OCI-LY7 (cell line): ENCODE results near the gene RSBN1.

ENCODE experiments used
- EZH2phosphoT487 ChIP-seq: fragments of 200-600 bp; sonication (generic); IDR thresholded peaks from 2 replicates; pipeline ENCODE4 v1.6.1; 2018; ENCODE audit warnings: low read depth, borderline replicate concordance, mild to moderate bottlenecking, mixed run types, antibody characterized with exemption, low read length, moderate library complexity, mixed read lengths
- TF ChIP-seq, protein P1 (sequence below): fragments of 200-600 bp; sonication (generic); conservative IDR thresholded peaks from 2 replicates; pipeline ENCODE4 v1.5.1; 2014; ENCODE audit warnings: mild to moderate bottlenecking, antibody characterized with exemption, low read length, moderate library complexity, mixed read lengths

GRCh38 chr1:113769601-113769970 lies 42.7 kb downstream of the RSBN1 start:
- TF ChIP-seq, protein P1, sequence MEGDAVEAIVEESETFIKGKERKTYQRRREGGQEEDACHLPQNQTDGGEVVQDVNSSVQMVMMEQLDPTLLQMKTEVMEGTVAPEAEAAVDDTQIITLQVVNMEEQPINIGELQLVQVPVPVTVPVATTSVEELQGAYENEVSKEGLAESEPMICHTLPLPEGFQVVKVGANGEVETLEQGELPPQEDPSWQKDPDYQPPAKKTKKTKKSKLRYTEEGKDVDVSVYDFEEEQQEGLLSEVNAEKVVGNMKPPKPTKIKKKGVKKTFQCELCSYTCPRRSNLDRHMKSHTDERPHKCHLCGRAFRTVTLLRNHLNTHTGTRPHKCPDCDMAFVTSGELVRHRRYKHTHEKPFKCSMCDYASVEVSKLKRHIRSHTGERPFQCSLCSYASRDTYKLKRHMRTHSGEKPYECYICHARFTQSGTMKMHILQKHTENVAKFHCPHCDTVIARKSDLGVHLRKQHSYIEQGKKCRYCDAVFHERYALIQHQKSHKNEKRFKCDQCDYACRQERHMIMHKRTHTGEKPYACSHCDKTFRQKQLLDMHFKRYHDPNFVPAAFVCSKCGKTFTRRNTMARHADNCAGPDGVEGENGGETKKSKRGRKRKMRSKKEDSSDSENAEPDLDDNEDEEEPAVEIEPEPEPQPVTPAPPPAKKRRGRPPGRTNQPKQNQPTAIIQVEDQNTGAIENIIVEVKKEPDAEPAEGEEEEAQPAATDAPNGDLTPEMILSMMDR = no peak
- no peak for TF ChIP-seq EZH2phosphoT487
